Fibroblast of villous mesenchyme (primary cell): ENCODE measurements around the gene NOP14. TPM values are rescaled to one million over a fixed set of nuclear protein-coding genes. Genes with fewer than 3 reads are reported as not detected.

ENCODE experiments used
- DNase-seq: peaks from one replicate; pipeline ENCODE4 v3.0.0-alpha.2; 2010; ENCODE audit warnings: low read depth
- H3K4me3 ChIP-seq: 2 replicates; pipeline ENCODE4 v1.5.1; 2011; ENCODE audit warnings: low read depth, mild to moderate bottlenecking, low read length
- total RNA-seq: library from RNA; depleted of rRNA; stranded (reverse); fragments of >200 nt; gene quantifications from 2 replicates; pipeline ENCODE4 v1.2.3, GENCODE V29; 2012
- TF ChIP-seq, protein P1 (sequence below): IDR thresholded peaks from 2 replicates; pipeline ENCODE4 v1.5.1; 2012; ENCODE audit warnings: low read depth, mild to moderate bottlenecking, low read length; ENCODE audit not compliant: insufficient read depth

The NOP14 gene
- total RNA-seq, 1 donor: 26.3 TPM

DNA sequence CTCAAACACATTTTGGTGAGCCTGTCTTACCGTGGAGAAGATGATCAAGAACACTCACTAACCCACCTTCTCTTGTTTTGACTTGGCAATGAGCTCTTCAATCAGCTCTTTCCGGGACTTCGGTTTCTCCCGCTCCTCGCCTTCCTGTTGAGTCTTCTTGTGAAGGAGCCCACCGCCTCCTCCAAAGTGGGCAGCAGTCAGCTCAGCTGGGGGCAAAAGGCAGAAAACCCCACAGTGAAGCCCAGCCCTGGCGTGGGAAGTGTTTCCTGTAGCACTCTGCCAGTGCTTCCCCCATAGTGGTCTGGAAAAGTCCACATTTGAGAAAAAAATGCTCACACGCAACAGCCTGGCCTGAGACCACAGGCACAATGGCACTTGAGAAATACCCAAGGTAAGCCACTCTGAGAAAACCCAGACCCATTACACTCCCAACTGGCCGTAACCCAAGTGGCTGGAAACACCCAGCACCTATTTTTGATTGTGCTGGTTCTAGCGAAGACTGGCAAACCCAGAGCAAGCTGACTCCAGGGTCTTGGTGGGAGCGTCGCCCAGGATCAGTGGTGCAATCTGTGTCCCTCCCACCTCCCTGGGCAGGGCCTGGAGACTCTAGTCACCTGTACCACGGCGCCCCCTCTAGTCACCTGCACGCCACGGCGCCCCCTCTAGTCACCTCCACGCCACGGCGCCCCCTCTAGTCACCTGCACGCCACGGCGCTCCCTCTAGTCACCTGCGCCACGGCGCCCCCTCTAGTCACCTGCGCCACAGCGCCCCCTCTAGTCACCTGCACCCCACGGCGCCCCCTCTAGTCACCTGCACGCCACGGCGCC, 8.6 kb downstream of the NOP14 start:
- DNase-seq: no peak
- TF ChIP-seq, protein P1, sequence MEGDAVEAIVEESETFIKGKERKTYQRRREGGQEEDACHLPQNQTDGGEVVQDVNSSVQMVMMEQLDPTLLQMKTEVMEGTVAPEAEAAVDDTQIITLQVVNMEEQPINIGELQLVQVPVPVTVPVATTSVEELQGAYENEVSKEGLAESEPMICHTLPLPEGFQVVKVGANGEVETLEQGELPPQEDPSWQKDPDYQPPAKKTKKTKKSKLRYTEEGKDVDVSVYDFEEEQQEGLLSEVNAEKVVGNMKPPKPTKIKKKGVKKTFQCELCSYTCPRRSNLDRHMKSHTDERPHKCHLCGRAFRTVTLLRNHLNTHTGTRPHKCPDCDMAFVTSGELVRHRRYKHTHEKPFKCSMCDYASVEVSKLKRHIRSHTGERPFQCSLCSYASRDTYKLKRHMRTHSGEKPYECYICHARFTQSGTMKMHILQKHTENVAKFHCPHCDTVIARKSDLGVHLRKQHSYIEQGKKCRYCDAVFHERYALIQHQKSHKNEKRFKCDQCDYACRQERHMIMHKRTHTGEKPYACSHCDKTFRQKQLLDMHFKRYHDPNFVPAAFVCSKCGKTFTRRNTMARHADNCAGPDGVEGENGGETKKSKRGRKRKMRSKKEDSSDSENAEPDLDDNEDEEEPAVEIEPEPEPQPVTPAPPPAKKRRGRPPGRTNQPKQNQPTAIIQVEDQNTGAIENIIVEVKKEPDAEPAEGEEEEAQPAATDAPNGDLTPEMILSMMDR: no peak
- no peak overlapping the region for H3K4me3 ChIP-seq

DNA sequence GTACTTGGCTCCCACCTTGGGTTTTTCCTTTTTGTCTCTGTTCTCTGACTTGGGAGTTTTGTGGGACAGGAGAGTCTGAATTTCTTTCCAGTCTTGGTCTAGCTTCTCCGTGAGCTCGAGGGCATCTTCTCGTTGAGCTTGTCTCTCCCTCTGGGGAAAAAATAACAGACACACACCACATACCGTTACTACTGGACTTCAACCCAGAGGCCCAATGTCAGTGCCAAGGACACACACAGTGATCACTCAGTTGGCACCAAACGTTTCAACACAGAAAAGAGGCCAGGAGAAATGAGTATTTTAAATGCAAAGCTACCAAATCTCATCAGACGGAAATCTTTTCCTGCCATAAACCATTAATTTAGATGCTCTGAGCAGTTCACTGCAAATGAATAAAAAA, 9.7 kb downstream of the NOP14 start:
- TF ChIP-seq, protein P1: no peak

DNA sequence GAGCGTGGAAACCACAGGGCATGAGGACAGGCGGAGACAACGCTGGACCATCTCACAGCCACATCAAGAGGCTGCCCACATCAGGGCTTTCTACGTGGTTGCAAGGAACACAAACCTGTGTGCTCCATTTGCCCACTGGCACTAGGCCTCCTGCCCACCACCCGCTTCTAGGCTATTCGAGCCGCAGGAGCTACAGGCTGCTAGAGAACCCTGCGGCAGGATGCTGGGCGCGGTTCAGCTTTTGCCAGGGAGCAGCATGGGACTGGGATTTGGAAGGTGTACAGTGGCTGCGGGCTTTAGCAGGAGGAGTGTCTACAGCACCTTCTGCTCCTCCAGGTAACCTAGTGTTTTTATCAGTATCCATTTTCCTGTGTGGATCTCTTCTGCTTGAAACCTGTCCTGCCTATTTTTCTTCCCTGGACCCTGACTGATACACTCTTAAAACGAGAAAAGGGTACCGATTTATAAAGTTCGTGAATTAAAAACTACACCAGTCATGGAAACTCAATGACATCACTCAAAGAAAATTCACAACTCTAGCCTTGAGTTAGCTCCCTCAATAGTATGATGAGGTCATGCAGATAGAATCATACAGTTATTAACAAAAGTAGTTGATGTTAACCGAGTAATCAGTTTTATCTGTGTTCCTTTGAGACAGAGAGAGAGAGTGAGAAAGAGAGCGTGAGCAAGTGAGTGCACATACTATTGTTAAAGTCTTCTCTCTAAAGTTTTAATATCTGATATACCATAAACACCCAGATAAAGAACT, 12.8 kb downstream of the NOP14 start:
- H3K4me3 ChIP-seq: no peak overlapping the region
- DNase-seq: no peak

More for the DNA sequence above, 9.7 kb downstream of the NOP14 start:
- no peak overlapping the region for H3K4me3 ChIP-seq
- DNase-seq: no peak

DNA sequence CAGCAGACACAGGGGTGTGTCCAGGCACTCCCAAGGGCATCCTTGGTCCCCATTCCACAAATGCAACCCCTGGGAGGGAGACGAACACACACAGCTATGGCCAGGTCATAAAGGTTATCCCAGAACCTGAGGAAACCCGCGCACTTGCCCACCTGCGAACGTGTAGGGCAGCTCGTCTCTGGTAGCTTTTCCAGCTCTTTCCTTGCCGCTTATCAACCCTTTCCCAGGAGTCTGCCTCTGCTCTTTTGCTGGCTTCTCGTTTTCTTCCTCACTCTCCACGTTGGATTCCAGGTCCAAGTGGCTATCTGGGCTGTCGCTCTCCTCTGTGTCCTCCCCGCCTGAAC, 13.5 kb downstream of the NOP14 start:
- TF ChIP-seq, protein P1: no peak
- no peak overlapping the region for H3K4me3 ChIP-seq
- no peak for DNase-seq

More for the DNA sequence above, 12.8 kb downstream of the NOP14 start:
- TF ChIP-seq, protein P1: no peak

DNA sequence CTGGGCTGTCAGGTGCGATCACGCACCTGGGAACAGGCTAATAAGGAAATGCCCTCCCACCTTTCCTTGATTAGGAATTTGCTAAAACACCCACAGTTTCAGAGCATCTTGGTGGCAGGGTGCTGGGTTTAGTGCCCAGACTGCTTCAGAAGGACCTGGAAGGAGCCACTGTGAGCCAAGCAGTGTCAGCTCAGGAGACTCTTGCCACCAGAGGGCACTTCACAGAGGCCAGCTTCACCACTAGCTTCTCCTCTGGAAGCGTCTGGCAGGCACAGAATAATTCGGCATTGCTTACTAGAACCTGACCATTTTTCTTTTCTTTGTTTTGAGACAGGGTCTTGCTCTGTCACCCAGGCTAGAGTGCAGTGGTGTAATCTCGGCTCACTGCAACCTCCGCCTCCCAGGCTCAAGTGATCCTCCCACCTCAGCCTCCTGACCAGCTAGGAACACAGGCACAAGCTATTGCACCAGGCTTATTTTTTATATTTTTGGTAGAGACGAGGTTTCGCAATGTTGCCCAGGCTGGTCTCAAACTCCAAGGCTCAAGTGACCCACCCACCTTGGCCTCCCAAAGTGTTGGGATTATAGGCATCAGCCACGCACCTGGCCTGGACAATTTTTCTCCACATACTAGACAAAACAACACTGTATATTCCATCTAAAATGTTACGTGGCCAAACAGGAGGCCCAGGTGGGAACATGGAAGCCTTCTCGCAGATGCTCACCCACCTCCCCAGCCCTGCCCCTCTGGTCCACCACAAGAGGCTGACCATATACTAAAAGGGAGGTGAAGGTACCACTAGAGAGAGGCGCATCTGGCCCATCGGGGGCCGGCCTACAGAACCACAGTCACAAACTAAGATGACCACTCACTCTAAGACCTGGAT, 14.1 kb downstream of the NOP14 start:
- TF ChIP-seq, protein P1: peak; percentile 57
- DNase-seq: no peak
- no peak overlapping the region for H3K4me3 ChIP-seq

DNA sequence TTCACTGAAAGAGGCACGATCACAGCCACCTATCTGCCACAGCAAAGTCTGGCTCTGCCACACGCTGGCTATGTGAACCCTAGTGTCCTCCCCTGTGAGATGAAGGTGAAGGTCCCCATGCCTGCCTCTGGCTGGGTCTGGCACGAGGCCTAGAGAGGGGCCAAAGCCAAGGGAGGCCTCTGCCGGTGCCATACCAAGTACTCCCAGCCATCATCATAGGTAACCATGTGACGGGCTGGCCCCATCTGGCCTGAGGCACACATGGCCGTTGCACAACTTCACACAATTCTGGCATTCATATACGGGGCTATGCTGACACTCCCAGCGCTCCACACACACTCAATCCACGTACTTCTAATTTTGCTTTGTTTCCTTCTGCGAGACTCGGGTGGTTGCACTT, 15.3 kb downstream of the NOP14 start:
- no peak overlapping the region for H3K4me3 ChIP-seq
- no peak for DNase-seq
- TF ChIP-seq, protein P1: no peak
